ENCODE data around the gene C10orf71.

Gene C10orf71

DNA sequence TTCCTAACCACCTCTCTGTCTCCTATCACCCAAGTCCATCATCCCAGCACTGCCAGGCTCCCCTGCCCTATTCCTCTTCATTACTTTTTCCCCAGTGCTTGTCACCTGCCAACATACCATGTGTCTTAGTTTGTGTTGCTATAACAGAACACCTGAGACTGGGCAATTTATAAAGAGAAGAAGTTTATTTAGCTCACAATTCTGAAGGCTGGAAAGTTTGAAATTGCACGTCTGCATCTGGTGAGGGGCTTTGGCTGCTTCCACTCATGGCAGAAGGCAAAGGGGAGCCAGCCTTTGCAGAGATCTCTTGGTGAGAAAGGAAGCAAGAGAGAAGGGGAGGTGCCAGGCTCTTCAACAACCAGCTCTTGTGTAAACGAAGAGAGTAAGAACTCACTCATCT lies 49.6 kb downstream of the C10orf71 start:
- no peaks in the 10 kb centered on the region for H3K27me3 ChIP-seq (replicated peaks; ENCODE audit: control insufficient read depth, insufficient read depth, low read length)
- no peak overlapping the region for H3K4me3 ChIP-seq (replicated peaks; ENCODE audit: low read depth, low read length)
- no peaks in the 10 kb centered on the region for H3K36me3 ChIP-seq (ENCODE audit: control insufficient read depth, insufficient read depth, low read length)
- TF ChIP-seq CTCF (IDR thresholded peaks at IDR 0.05; ENCODE audit: insufficient read depth, low read length, poor library complexity, severe bottlenecking): no peak
- DNase-seq (ENCODE audit: extremely low read depth, insufficient read length): no peak

- TF ChIP-seq CTCF (IDR thresholded peaks at IDR 0.05; ENCODE audit: insufficient read depth, low read length, poor library complexity, severe bottlenecking): no peak
- no peaks in the 10 kb centered on the region; the same call in 1 of the 2 replicates for H3K27me3 ChIP-seq (replicated peaks; ENCODE audit: control insufficient read depth, insufficient read depth, low read length)
- no peak for DNase-seq (ENCODE audit: extremely low read depth, insufficient read length)
- no peaks in the 10 kb centered on the region for H3K36me3 ChIP-seq (ENCODE audit: control insufficient read depth, insufficient read depth, low read length)
- H3K4me3 ChIP-seq (replicated peaks; ENCODE audit: low read depth, low read length): no peak overlapping the region
Measured at GRCh38 chr10:49349390-49349789, 50.4 kb downstream of the C10orf71 start.

DNA sequence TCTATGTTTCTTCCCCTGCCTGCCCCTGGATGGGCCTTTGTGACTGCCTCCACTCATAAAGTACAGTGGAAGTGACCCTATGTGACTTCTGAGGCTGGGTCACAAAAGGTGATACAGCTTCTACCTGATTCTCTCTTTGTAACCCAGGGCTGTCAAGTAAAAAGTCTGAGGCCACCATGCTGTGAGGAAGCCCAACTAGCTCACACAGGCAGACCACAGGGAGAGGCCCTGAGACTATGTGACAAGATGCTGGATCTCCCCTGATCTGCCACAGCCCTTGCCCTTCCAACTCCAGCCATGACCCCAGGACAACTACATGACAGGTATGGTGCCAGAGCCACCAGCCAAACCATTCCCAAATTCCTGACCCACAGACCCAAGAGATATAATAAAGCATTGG lies 51.2 kb downstream of the C10orf71 start:
- Histone ChIP-seq H3K36me3 (ENCODE audit: control insufficient read depth, insufficient read depth, low read length) (no peaks in the 10 kb centered on the region), H3K4me3 (replicated peaks; ENCODE audit: low read depth, low read length) (no peak overlapping the region), H3K27me3 (replicated peaks; ENCODE audit: control insufficient read depth, insufficient read depth, low read length) (no peaks in the 10 kb centered on the region; the same call in 1 of the 2 replicates)
- no peak for TF ChIP-seq CTCF (IDR thresholded peaks at IDR 0.05; ENCODE audit: insufficient read depth, low read length, poor library complexity, severe bottlenecking)
- no peak for DNase-seq (ENCODE audit: extremely low read depth, insufficient read length)

DNA sequence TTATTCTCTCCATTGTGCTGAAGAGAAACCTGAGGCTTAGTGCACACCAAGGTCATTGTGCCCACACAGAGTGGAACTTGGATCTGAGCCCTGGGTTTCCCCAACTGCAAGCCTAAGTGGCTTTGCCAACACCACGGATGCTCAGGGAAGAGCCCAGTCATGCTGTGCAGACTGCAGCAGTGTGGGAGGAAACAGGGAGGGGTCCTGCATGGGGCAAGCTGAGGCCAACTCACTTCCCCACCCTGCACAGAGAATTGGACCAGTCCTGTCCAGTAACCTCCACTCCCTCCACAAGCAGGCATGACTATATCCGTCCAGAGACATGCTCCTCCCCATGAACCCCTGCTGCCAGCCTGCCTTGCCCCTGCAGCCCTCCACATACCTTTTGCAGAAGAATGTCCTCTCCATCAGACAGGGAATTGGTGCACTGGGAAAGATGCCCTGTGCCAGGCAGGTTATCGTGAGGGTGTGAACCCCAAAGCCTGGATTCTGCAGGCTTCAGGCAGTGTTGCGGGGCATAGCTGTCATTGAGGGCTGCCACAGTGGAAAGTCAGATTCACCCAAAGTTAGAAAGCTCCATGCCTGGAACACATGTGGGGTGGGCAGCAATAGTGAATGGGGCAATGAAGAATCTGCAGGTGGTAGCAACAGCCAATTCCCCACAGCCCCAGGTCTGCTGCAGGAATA lies 52.0 kb downstream of the C10orf71 start:
- no peak for DNase-seq (ENCODE audit: extremely low read depth, insufficient read length)
- Histone ChIP-seq H3K4me3 (replicated peaks; ENCODE audit: low read depth, low read length) (no peak overlapping the region), H3K36me3 (ENCODE audit: control insufficient read depth, insufficient read depth, low read length) (no peaks in the 10 kb centered on the region), H3K27me3 (replicated peaks; ENCODE audit: control insufficient read depth, insufficient read depth, low read length) (no peaks in the 10 kb centered on the region; the same call in 1 of the 2 replicates)
- no peak for TF ChIP-seq CTCF (IDR thresholded peaks at IDR 0.05; ENCODE audit: insufficient read depth, low read length, poor library complexity, severe bottlenecking)

GRCh38 chr10:49351669-49352068 lies 52.7 kb downstream of the C10orf71 start:
- DNase-seq (ENCODE audit: extremely low read depth, insufficient read length): no peak
- no peak for TF ChIP-seq CTCF (IDR thresholded peaks at IDR 0.05; ENCODE audit: insufficient read depth, low read length, poor library complexity, severe bottlenecking)
- no peaks in the 10 kb centered on the region for H3K36me3 ChIP-seq (ENCODE audit: control insufficient read depth, insufficient read depth, low read length)

More at GRCh38 chr10:49351669-49352068, 52.7 kb downstream of the C10orf71 start:
- no peaks in the 10 kb centered on the region; the same call in 1 of the 2 replicates for H3K27me3 ChIP-seq (replicated peaks; ENCODE audit: control insufficient read depth, insufficient read depth, low read length)
- H3K4me3 ChIP-seq (replicated peaks; ENCODE audit: low read depth, low read length): no peak overlapping the region

All from GM06990 (cell line).